Astrocyte (in vitro differentiated cells and primary cell): Measurements from ENCODE around the gene TPST2. TPM values are rescaled to one million over a fixed set of nuclear protein-coding genes. Genes with fewer than 3 reads are reported as not detected.
A peak's percentile ranks its signal among the peaks of the same experiment; 100 is the strongest.
"Not testable (repeated sequence)": the region's sequence is repeated elsewhere in the genome, so short reads cannot be mapped to it uniquely, and the experiment has no call there.

Experiments used
- DNase-seq: peaks from one replicate; pipeline ENCODE4 v3.0.0-alpha.2; 2010; ENCODE audit warnings: low read depth
- FAIRE-seq: peaks from 2 replicates; lab custom pipeline; 2011; peaks lifted over from hg19 to GRCh38; lab: Jason Lieb, UNC
- H2AFZ ChIP-seq: 2 replicates; pipeline ENCODE4 v1.6.0; 2012; ENCODE audit warnings: low read depth, low read length, inconsistent platforms
- H3K27ac ChIP-seq: 2 replicates; pipeline ENCODE4 v1.5.1; 2011; ENCODE audit warnings: low read depth, low read length, inconsistent platforms
- H3K27me3 ChIP-seq: 2 replicates; pipeline ENCODE4 v1.6.0; 2011; ENCODE audit warnings: low read length, inconsistent platforms; ENCODE audit not compliant: insufficient read depth
- H3K36me3 ChIP-seq: 2 replicates; pipeline ENCODE4 v1.5.1; 2011; ENCODE audit warnings: low read length, inconsistent platforms; ENCODE audit not compliant: insufficient read depth
- H3K4me1 ChIP-seq: 2 replicates; pipeline ENCODE4 v1.5.1; 2011; ENCODE audit warnings: low read length, inconsistent platforms; ENCODE audit not compliant: insufficient read depth
- H3K4me2 ChIP-seq: 2 replicates; pipeline ENCODE4 v1.6.0; 2012; ENCODE audit warnings: low read length, inconsistent platforms
- H3K4me3 ChIP-seq: 2 replicates; pipeline ENCODE4 v1.5.1; 2011; ENCODE audit warnings: low read depth, mild to moderate bottlenecking, low read length, inconsistent platforms; ENCODE audit not compliant: insufficient read depth
- H3K79me2 ChIP-seq: 2 replicates; pipeline ENCODE4 v1.6.0; 2012; ENCODE audit warnings: mild to moderate bottlenecking, low read length, inconsistent platforms; ENCODE audit not compliant: insufficient read depth
- H3K9ac ChIP-seq: 2 replicates; pipeline ENCODE4 v1.6.0; 2012; ENCODE audit warnings: mild to moderate bottlenecking, low read length, inconsistent platforms
- H3K9me3 ChIP-seq: 2 replicates; pipeline ENCODE4 v1.5.1; 2012; ENCODE audit warnings: low read depth, mild to moderate bottlenecking, low read length, inconsistent platforms; ENCODE audit not compliant: insufficient read depth
- H4K20me1 ChIP-seq: 2 replicates; pipeline ENCODE4 v1.6.0; 2012; ENCODE audit warnings: low read length, inconsistent platforms; ENCODE audit not compliant: insufficient read depth
- H3K27ac Mint-ChIP-seq: one replicate; pipeline ENCODE4 v1.8.0; 2021; ENCODE audit warnings: mild to moderate bottlenecking, mixed read lengths; ENCODE audit not compliant: unreplicated experiment
- H3K27me3 Mint-ChIP-seq: one replicate; pipeline ENCODE4 v1.8.0; 2021; ENCODE audit warnings: low read depth, mixed read lengths; ENCODE audit not compliant: unreplicated experiment
- H3K36me3 Mint-ChIP-seq: one replicate; pipeline ENCODE4 v1.8.0; 2021; ENCODE audit warnings: low read depth, mixed read lengths; ENCODE audit not compliant: unreplicated experiment
- H3K4me1 Mint-ChIP-seq: one replicate; pipeline ENCODE4 v1.8.0; 2021; ENCODE audit warnings: low read depth, mixed read lengths; ENCODE audit not compliant: unreplicated experiment
- H3K4me3 Mint-ChIP-seq: one replicate; pipeline ENCODE4 v1.8.0; 2021; ENCODE audit warnings: mild to moderate bottlenecking, moderate library complexity, mixed read lengths; ENCODE audit not compliant: unreplicated experiment
- H3K9me3 Mint-ChIP-seq: one replicate; pipeline ENCODE4 v1.8.0; 2021; ENCODE audit warnings: mild to moderate bottlenecking, mixed read lengths; ENCODE audit not compliant: unreplicated experiment
- CTCF ChIP-seq: IDR thresholded peaks from 2 replicates; pipeline ENCODE4 v1.5.1; 2011; ENCODE audit warnings: low read depth, mild to moderate bottlenecking, inconsistent platforms, low read length, moderate library complexity; ENCODE audit not compliant: insufficient read depth
- EZH2 ChIP-seq: IDR thresholded peaks from 2 replicates; pipeline ENCODE4 v1.6.1; 2012; ENCODE audit warnings: mild to moderate bottlenecking, low read length, inconsistent platforms; ENCODE audit not compliant: insufficient read depth
- total RNA-seq: library from RNA; stranded (reverse); gene quantifications from 2 replicates; pipeline ENCODE4 v1.2.1, GENCODE V29; 2021

TPST2 gene
- total RNA-seq, 1 donor from 2014 or later: 55.7 TPM

- Mint-ChIP-seq H3K27me3 (peaks cover 34% of the 10 kb centered on the region), H3K9me3 (no peaks in the 10 kb centered on the region), H3K4me3 (no peak overlapping the region), H3K4me1 (peaks cover 12% of the 10 kb centered on the region), H3K36me3 (peaks cover 3% of the 10 kb centered on the region), H3K27ac (no peak overlapping the region)
- FAIRE-seq (no peak), DNase-seq (no peak)
- Histone ChIP-seq H3K4me3 (no peak overlapping the region), H2AFZ (no peak overlapping the region), H3K9ac (no peak overlapping the region), H3K79me2 (no peaks in the 10 kb centered on the region), H3K4me2 (no peak overlapping the region), H4K20me1 (no peaks in the 10 kb centered on the region), H3K27me3 (peaks cover 3% of the 10 kb centered on the region), H3K9me3 (no peaks in the 10 kb centered on the region), H3K36me3 (no peaks in the 10 kb centered on the region), H3K27ac (no peak overlapping the region), H3K4me1 (peaks cover 21% of the 10 kb centered on the region)
- TF ChIP-seq EZH2 (no peak), CTCF (no peak)
Measured at GRCh38 chr22:26614322-26614721, 24.4 kb upstream of the TPST2 start.

- H3K4me3 Mint-ChIP-seq, H4K20me1 ChIP-seq, H3K9me3 ChIP-seq, H3K9me3 Mint-ChIP-seq, H3K27me3 ChIP-seq, FAIRE-seq, DNase-seq, H3K27ac ChIP-seq, H3K4me3 ChIP-seq, H3K36me3 ChIP-seq, H2AFZ ChIP-seq, H3K79me2 ChIP-seq, H3K9ac ChIP-seq, H3K4me2 ChIP-seq, H3K36me3 Mint-ChIP-seq, H3K27ac Mint-ChIP-seq: not testable (repeated sequence)
- peaks cover 21% of the 10 kb centered on the region for H3K4me1 ChIP-seq
- H3K27me3 Mint-ChIP-seq: peaks cover 34% of the 10 kb centered on the region
- H3K4me1 Mint-ChIP-seq: peaks cover 12% of the 10 kb centered on the region
Measured at GRCh38 chr22:26613753-26614152, 23.8 kb upstream of the TPST2 start.

- DNase-seq (no peak), FAIRE-seq (no peak)
- H3K4me1 Mint-ChIP-seq: peaks cover 10% of the 10 kb centered on the region
- Histone ChIP-seq H3K36me3 (no peaks in the 10 kb centered on the region), H3K27ac (no peak overlapping the region), H4K20me1 (no peaks in the 10 kb centered on the region), H3K4me1 (peaks cover 21% of the 10 kb centered on the region), H3K27me3 (peaks cover 3% of the 10 kb centered on the region), H3K9me3 (no peaks in the 10 kb centered on the region), H3K79me2 (no peaks in the 10 kb centered on the region), H3K4me2 (no peak overlapping the region), H2AFZ (no peak overlapping the region), H3K9ac (no peak overlapping the region), H3K4me3 (no peak overlapping the region)
- no peak overlapping the region for H3K4me3 Mint-ChIP-seq
- H3K9me3 Mint-ChIP-seq: no peaks in the 10 kb centered on the region
- peaks cover 34% of the 10 kb centered on the region for H3K27me3 Mint-ChIP-seq
- H3K27ac Mint-ChIP-seq: peak overlapping the region; percentile 59
- TF ChIP-seq CTCF (no peak), EZH2 (no peak)
- H3K36me3 Mint-ChIP-seq: peaks cover 3% of the 10 kb centered on the region
Measured at GRCh38 chr22:26612652-26613051, 22.7 kb upstream of the TPST2 start.
